BJ (cell line): Measurements from ENCODE around the gene ZHX3. TPM values are rescaled to one million over a fixed set of nuclear protein-coding genes. Genes with fewer than 3 reads are reported as not detected.

Experiments
- CTCF ChIA-PET: fragments of 350-600 bp; formaldehyde crosslinking; extraction: SDS; loops from one replicate; lab custom pipeline; 2021; ENCODE audit warnings: antibody characterized with exemption, inconsistent platforms; lab: Yijun Ruan, JAX
- POLR2A ChIA-PET: fragments of 300-600 bp; sonication (Branson Sonifier 250); formaldehyde crosslinking; extraction: SDS; loops from one replicate; lab custom pipeline; 2021; ENCODE audit warnings: antibody characterized with exemption; lab: Charles Lee
- DNase-seq: peaks from one replicate; pipeline ENCODE4 v3.0.0-alpha.2; 2011; ENCODE audit warnings: low read depth
- H3K27me3 ChIP-seq: 2 replicates; pipeline ENCODE4 v1.6.0; 2011; ENCODE audit warnings: low read length; ENCODE audit not compliant: control insufficient read depth, insufficient read depth
- H3K36me3 ChIP-seq: 2 replicates; pipeline ENCODE4 v1.5.1; 2011; ENCODE audit warnings: low read length; ENCODE audit not compliant: control insufficient read depth, insufficient read depth
- H3K4me3 ChIP-seq: 2 replicates; pipeline ENCODE4 v1.5.1; 2011; ENCODE audit warnings: low read depth, mild to moderate bottlenecking, control low read depth, low read length
- polyA plus RNA-seq: library from polyadenylated mRNA; depleted of rRNA; stranded (reverse); fragments of >200 nt; gene quantifications from 2 replicates; pipeline ENCODE4 v1.2.3, GENCODE V29; 2011
- TF ChIP-seq, protein P1 (sequence below): IDR thresholded peaks from 2 replicates; pipeline ENCODE4 v1.5.1; 2011; ENCODE audit warnings: low read depth, mild to moderate bottlenecking, control low read depth, inconsistent platforms, low read length, moderate library complexity; ENCODE audit not compliant: insufficient read depth

ZHX3 gene
- polyA plus RNA-seq, 1 experiment: 23.9 TPM

DNA sequence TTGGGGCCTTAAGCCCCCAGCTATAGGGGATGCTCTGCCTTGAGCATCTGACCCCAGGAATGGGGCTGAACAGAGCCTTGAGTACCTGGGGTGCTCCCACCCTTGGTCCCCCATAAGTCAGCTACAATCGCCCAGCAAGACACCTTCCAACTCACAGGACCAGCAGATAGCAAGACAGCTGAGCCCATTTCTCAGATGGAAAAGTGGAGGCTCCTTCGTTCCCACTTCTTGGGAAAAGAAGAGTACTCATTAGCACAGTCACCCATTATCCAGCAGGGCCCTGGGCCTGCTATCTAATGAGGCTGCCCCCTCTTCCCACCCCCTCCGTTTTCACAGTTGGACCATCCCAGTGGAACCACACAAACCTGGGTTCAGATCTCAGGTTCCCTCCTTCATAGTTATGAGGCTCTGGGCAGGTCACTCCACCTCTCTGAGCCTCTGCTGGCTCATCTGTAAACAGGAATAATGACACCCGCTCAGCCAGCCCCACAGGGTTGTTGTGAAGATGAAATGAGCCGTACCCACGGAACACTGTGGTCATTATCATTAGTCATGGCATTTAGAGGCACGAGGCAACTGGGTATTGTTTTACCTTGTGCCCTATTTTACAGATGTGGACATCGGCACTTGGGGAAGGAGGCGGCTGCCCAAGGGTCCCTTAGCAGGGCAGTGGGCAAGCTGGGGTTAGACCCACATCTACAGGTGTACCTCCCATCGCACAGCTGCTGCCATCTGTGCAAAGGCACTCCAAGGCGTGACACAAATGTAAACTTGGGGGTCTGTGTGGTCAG, 27.6 kb upstream of the ZHX3 start:
- Histone ChIP-seq H3K27me3 (no peaks in the 10 kb centered on the region), H3K4me3 (no peak overlapping the region), H3K36me3 (peaks cover 10% of the 10 kb centered on the region)
- ChIA-PET CTCF (interaction anchor here (0.8 to 2.3 kb wide), 2 partner anchors 66 to 172 kb away, joined by 3 to 8 read pairs; no protein-coding TSS in a partner anchor), POLR2A (no interaction called here)
- TF ChIP-seq, protein P1, sequence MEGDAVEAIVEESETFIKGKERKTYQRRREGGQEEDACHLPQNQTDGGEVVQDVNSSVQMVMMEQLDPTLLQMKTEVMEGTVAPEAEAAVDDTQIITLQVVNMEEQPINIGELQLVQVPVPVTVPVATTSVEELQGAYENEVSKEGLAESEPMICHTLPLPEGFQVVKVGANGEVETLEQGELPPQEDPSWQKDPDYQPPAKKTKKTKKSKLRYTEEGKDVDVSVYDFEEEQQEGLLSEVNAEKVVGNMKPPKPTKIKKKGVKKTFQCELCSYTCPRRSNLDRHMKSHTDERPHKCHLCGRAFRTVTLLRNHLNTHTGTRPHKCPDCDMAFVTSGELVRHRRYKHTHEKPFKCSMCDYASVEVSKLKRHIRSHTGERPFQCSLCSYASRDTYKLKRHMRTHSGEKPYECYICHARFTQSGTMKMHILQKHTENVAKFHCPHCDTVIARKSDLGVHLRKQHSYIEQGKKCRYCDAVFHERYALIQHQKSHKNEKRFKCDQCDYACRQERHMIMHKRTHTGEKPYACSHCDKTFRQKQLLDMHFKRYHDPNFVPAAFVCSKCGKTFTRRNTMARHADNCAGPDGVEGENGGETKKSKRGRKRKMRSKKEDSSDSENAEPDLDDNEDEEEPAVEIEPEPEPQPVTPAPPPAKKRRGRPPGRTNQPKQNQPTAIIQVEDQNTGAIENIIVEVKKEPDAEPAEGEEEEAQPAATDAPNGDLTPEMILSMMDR: no peak
- no peak for DNase-seq

GRCh38 chr20:41344477-41344876, 26.9 kb upstream of the ZHX3 start:
- POLR2A ChIA-PET: no interaction called here

GRCh38 chr20:41342474-41343464, 25.2 kb upstream of the ZHX3 start:
- no peak for DNase-seq
- POLR2A ChIA-PET: interaction anchor here (0.5 kb wide), 1 partner anchor 8 kb away, joined by 3 read pairs; no protein-coding TSS in a partner anchor
- H3K4me3 ChIP-seq: no peak overlapping the region
- TF ChIP-seq, protein P1: no peak
- CTCF ChIA-PET: interaction anchor here (1.7 to 3.4 kb wide), 3 partner anchors 67 to 169 kb away, joined by 7 to 27 read pairs (median 19); no protein-coding TSS in a partner anchor
- H3K27me3 ChIP-seq: no peaks in the 10 kb centered on the region
- H3K36me3 ChIP-seq: no peaks in the 10 kb centered on the region; the same call in none of the 2 replicates

More at GRCh38 chr20:41344477-41344876, 26.9 kb upstream of the ZHX3 start:
- DNase-seq: no peak
- H3K27me3 ChIP-seq: no peaks in the 10 kb centered on the region
- peaks cover 4% of the 10 kb centered on the region for H3K36me3 ChIP-seq
- CTCF ChIA-PET: interaction anchor here (0.8 to 2.3 kb wide), 2 partner anchors 66 to 172 kb away, joined by 3 to 8 read pairs; no protein-coding TSS in a partner anchor
- H3K4me3 ChIP-seq: no peak overlapping the region
- TF ChIP-seq, protein P1: no peak

GRCh38 chr20:41340327-41341055, 23.0 kb upstream of the ZHX3 start, which contains the start of gene LPIN3:
Gene LPIN3, plus strand, starts transcription at chr20:41340821. Its CDS starts 4,983 bp downstream, at chr20:41345804.
- no peaks in the 10 kb centered on the region; the same call in 1 of the 2 replicates for H3K36me3 ChIP-seq
- CTCF ChIA-PET: interaction anchor here (0.7 to 5.3 kb wide), 44 partner anchors 9 to 378 kb away, joined by 3 to 149 read pairs (median 4); partner anchors contain the start of gene ZHX3
- no peaks in the 10 kb centered on the region for H3K27me3 ChIP-seq
- TF ChIP-seq, protein P1: peak; percentile 50
- peak; percentile 51 for DNase-seq
- peak within 1 kb of the TSS; percentile 54 for H3K4me3 ChIP-seq
- POLR2A ChIA-PET: interaction anchor here (0.6 to 0.7 kb wide), 4 partner anchors 11 to 592 kb away, joined by 3 to 20 read pairs (median 10); no protein-coding TSS in a partner anchor
